LoVo (cell line): ENCODE data around the gene NLRP11.
A peak's percentile ranks its signal among the peaks of the same experiment; 100 is the strongest.

Source experiments
- DNase-seq: peaks from one replicate; pipeline ENCODE4 v3.0.0-alpha.2; 2016; ENCODE audit warnings: low spot score

The NLRP11 gene

GRCh38 chr19:55831846-55832245 is at the start of gene NLRP11:
Gene NLRP11, minus strand, starts transcription at chr19:55831999. Its CDS starts 13,825 bp downstream, at chr19:55818174.
- no peak for DNase-seq

- DNase-seq = no peak
Observed at GRCh38 chr19:55877211-55877610, 45.4 kb upstream of the NLRP11 start.

DNA sequence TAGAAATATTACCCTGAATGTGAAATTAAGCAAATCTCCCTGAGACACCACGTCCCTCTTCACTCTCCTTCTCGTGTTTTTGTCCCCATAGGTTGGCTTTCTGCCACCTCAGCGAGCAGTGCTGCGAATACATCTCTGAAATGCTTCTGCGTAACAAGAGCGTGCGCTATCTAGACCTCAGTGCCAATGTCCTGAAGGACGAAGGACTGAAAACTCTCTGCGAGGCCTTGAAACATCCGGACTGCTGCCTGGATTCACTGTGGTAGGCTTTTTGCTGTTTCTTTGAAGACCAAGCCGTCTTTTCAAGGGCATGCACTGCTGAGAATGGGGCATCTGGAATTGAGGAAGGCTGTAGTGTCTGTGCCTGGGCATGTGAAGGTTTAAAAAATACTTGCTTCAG is 38.9 kb upstream of the NLRP11 start:
- DNase-seq = no peak

- DNase-seq = no peak
Observed at GRCh38 chr19:55867101-55867500, 35.3 kb upstream of the NLRP11 start.

- DNase-seq = no peak
Observed at GRCh38 chr19:55866521-55866920, 34.7 kb upstream of the NLRP11 start.

DNA sequence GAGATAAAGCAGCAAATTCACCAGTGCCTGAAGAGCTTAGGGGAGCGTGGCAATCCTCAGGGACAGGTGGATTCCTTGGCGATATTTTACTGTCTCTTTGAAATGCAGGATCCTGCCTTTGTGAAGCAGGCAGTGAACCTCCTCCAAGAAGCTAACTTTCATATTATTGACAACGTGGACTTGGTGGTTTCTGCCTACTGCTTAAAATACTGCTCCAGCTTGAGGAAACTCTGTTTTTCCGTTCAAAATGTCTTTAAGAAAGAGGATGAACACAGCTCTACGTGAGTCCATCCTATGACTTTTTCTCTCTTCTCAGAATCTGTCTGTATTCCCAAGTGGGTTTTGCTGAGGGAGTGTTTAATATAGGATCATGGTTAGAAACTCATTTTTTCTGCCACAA is 27.2 kb upstream of the NLRP11 start:
- no peak for DNase-seq

GRCh38 chr19:55858401-55858800 is 26.6 kb upstream of the NLRP11 start:
- DNase-seq = no peak

DNA sequence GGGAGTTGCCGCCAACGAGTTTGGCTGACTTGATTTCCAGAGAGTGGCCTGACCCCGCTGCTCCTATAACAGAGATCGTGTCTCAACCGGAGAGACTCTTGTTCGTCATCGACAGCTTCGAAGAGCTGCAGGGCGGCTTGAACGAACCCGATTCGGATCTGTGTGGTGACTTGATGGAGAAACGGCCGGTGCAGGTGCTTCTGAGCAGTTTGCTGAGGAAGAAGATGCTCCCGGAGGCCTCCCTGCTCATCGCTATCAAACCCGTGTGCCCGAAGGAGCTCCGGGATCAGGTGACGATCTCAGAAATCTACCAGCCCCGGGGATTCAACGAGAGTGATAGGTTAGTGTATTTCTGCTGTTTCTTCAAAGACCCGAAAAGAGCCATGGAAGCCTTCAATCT is 26.2 kb upstream of the NLRP11 start:
- no peak for DNase-seq

DNA sequence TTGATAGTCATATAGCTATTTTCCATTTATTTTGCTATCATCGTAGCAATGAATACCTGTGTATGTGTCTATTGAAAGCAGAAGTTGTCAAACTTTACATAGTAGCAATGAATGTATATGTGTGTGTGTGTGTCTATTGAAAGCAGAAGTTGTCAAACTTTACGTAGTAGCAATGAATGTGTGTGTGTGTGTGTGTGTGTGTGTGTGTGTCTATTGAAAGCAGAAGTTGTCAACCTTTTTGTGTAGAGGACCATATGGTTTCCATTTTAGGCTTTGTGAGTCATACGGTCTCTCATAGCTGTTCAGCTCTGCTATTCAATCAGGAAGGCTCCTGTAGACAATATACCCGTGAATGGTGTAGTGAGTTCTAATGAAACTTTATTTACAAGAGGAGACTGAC is 25.4 kb upstream of the NLRP11 start:
- no peak for DNase-seq

DNA sequence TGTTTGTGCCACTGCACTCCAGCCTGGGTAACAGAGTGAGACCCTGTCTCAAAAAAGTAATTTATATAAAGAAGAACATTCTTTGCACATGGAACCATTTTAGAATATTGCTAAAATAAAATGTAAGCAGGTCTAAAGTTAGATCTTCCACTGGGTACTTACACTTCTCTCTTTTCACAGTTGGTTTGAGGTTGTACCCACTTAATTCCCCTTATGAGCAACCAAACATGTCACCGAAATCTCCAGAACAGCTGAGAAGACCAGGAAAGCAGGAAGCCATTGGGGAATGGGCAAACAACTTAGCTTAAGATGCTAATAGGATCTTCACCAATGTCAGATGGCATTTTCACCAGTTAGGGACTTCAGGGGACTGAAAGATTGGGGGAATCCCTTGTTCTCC is 23.4 kb upstream of the NLRP11 start:
- DNase-seq = no peak

- DNase-seq = no peak
Observed at GRCh38 chr19:55838906-55839305, 7.1 kb upstream of the NLRP11 start.

DNA sequence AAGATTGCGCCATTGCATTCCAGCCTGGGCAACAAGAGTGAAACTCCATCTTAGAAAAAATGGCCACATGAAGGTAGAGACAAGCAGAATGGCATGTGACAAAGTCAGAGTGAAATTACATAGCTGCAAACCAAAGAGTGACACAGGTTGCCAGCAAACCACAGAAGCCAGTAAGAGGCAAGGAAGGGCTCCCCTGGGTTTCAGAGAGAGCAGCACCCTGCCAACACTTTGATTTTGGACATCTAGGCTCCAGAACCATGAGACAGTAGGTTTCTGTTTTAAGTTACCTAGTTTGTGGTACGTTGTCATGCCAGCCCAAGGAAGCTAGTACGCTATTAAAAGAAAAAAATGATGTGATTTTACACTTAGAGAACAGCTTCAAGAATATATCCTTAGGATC is 6.5 kb upstream of the NLRP11 start:
- DNase-seq = no peak

- DNase-seq = no peak
Observed at GRCh38 chr19:55836340-55836739, 4.5 kb upstream of the NLRP11 start, which contains the start of gene NLRP4. Gene NLRP4, plus strand, starts transcription at chr19:55836540. Its CDS starts 15,541 bp downstream, at chr19:55852081.

GRCh38 chr19:55832676-55833075 is 877 bp upstream of the NLRP11 start:
- no peak for DNase-seq

DNA sequence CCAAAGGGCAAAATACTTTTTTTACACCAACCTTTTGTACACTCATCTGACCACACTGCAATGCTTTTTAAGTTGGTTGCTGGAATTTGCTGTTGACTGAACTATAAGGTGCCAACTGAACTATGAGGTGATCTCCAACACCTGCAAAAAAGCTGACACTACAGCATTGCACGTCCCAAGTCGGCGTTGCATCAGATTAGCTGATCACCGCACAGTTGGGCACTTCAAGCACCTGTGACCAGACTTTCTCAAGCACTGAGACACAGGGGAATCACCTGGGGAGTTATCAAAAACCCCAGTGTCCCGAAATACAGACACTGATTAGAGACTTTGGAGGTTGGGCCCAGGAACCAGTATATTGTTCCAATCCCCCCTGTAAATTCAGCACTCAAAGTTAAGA is 1.1 kb downstream of the NLRP11 start:
- DNase-seq = no peak

DNA sequence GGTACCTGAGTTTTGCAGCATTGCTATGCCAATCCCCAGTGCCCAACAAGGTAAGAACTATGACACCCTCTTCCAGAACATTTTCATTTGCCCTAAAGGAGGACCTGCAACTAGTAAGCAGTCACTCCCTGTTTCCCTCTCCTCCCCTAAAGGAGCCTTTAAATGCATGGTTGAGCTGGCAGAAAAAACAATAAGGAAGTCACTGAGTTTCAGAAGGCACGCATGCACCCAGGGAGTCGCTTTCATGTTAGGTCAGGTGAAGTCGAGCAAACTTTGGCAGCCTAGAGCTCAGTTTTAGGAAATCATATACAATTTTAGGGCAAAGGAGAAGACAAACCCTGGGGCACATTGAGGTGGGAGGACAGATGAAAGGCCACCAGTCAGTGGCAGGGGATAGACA is 11.8 kb downstream of the NLRP11 start:
- no peak for DNase-seq

- DNase-seq = no peak
Observed at GRCh38 chr19:55813906-55814305, 17.9 kb downstream of the NLRP11 start.

DNA sequence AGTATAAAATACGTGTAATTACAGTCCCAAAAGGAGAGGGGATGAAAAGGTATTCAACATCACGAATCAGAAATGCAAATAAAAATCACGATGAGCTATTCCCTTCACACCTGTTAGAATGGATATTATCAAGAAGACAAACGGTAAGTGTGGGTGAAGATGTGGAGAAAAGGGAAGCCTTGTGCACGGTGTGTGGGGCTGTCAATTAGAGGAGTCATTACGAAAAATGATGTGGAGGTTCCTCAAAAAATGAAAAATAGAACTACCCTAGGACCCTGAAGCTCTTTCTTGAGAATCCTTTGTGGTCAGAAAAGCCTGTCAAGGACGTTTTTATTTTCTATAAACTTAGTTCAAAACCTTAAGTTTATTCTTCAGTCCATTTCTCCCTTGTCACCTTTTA is 19.4 kb downstream of the NLRP11 start:
- no peak for DNase-seq

GRCh38 chr19:55811340-55811739 is 20.5 kb downstream of the NLRP11 start:
- DNase-seq = no peak

GRCh38 chr19:55809381-55810058 is 22.3 kb downstream of the NLRP11 start:
- peak; percentile 46 for DNase-seq

GRCh38 chr19:55802281-55802680 is 29.5 kb downstream of the NLRP11 start:
- no peak for DNase-seq

DNA sequence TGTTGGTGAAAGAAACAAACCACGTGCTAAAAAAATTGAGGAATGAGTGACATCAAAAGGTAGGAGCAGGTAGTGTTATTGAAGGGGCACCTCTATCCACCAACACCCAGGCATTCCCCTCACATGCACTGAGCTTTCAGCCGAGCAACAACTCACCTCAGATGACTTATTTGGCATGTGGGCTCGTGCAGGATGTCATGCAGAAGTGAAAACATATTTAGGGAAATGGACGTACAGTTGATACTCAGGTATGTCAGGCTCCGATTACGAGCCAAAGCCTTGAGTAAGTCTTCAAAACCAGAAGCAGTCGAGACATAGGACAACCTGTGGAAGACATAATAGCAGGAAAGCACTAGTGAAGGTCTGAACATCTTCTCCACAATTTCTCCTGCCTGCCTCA is 30.4 kb downstream of the NLRP11 start:
- no peak for DNase-seq

- DNase-seq = no peak
Observed at GRCh38 chr19:55795021-55795420, 36.8 kb downstream of the NLRP11 start.

GRCh38 chr19:55781112-55781511 is 50.7 kb downstream of the NLRP11 start:
- DNase-seq = no peak
